Liver (tissue), 9 donors: ENCODE data around the gene ZMYND11. TPM values are rescaled to one million over a fixed set of nuclear protein-coding genes. Genes with fewer than 3 reads are reported as not detected.

Experiments used
- DNase-seq: peaks from one replicate; pipeline ENCODE4 v3.0.0-alpha.2; 2017; ENCODE audit warnings: low spot score
- H3K27ac ChIP-seq, 2 donors: one replicate each; pipeline ENCODE4 v1.7.0; 2013; ENCODE audit warnings: inconsistent platforms in 2 of 2, low read length in 2 of 2, control low read depth in 1 of 2, low read depth in 1 of 2, mild to moderate bottlenecking in 1 of 2
- H3K27me3 ChIP-seq, 4 donors: one replicate each; pipeline versions ENCODE4 v1.6.1 to v1.7.0; 2013; ENCODE audit warnings: low read length in 3 of 4, inconsistent platforms in 1 of 4, mild to moderate bottlenecking in 1 of 4, moderate library complexity in 1 of 4; ENCODE audit not compliant: control insufficient read depth in 4 of 4, insufficient read depth in 4 of 4
- H3K36me3 ChIP-seq, 4 donors: one replicate each; pipeline versions ENCODE4 v1.6.1 to v1.7.0; 2013; ENCODE audit warnings: low read length in 3 of 4, mild to moderate bottlenecking in 3 of 4, low read depth in 1 of 4, moderate library complexity in 1 of 4; ENCODE audit not compliant: control insufficient read depth in 4 of 4, insufficient read depth in 3 of 4
- H3K4me1 ChIP-seq, 4 donors: one replicate each; pipeline versions ENCODE4 v1.6.1 to v1.7.0; 2013; ENCODE audit warnings: low read length in 3 of 4, mild to moderate bottlenecking in 3 of 4, moderate library complexity in 1 of 4; ENCODE audit not compliant: control insufficient read depth in 4 of 4, insufficient read depth in 4 of 4
- H3K4me3 ChIP-seq, 3 donors: one replicate each; pipeline versions ENCODE4 v1.6.1 to v1.7.0; 2013; ENCODE audit warnings: low read length in 3 of 3, control low read depth in 1 of 3, low read depth in 1 of 3, mild to moderate bottlenecking in 1 of 3
- H3K9ac ChIP-seq, 2 donors: one replicate each; pipeline ENCODE4 v1.7.0; 2013; ENCODE audit warnings: low read length in 2 of 2, mild to moderate bottlenecking in 2 of 2, moderate library complexity in 2 of 2, control low read depth in 1 of 2, low read depth in 1 of 2
- H3K9me3 ChIP-seq, 4 donors: one replicate each; pipeline versions ENCODE4 v1.6.1 to v1.7.0; 2013; ENCODE audit warnings: low read length in 3 of 4; ENCODE audit not compliant: control insufficient read depth in 4 of 4
- EGR1 ChIP-seq, 2 donors: IDR thresholded peaks; 2 replicates each; pipeline ENCODE4 v1.6.1; 2016 to 2018; ENCODE audit warnings: antibody characterized with exemption in 2 of 2, low read depth in 2 of 2
- GABPA ChIP-seq, 2 donors: IDR thresholded peaks in 1 of 2; conservative IDR thresholded peaks in 1 of 2; 2 replicates each; pipeline ENCODE4 v1.6.1; 2016; ENCODE audit warnings: antibody characterized with exemption in 2 of 2, mild to moderate bottlenecking in 1 of 2, moderate library complexity in 1 of 2
- HNF4A ChIP-seq, 2 donors: conservative IDR thresholded peaks; 2 replicates each; pipeline ENCODE4 v1.6.1; 2016; ENCODE audit warnings: antibody characterized with exemption in 2 of 2, mild to moderate bottlenecking in 2 of 2
- JUND ChIP-seq, 2 donors: IDR thresholded peaks; 2 replicates each; pipeline ENCODE4 v1.6.1; 2016; ENCODE audit warnings: antibody characterized with exemption in 2 of 2
- RAD21 ChIP-seq, 2 donors: IDR thresholded peaks; 2 replicates each; pipeline ENCODE4 v1.6.1; 2016; ENCODE audit warnings: antibody characterized with exemption in 2 of 2, mild to moderate bottlenecking in 2 of 2
- RXRA ChIP-seq, 2 donors: IDR thresholded peaks; 2 replicates each; pipeline ENCODE4 v1.6.1; 2017 to 2018; ENCODE audit warnings: antibody characterized with exemption in 2 of 2, mild to moderate bottlenecking in 1 of 2
- YY1 ChIP-seq: IDR thresholded peaks from 2 replicates; pipeline ENCODE4 v1.6.1; 2016; ENCODE audit warnings: antibody characterized with exemption, mild to moderate bottlenecking
- WGBS: extraction: QIAGEN DNeasy Blood & Tissue Kit; methylation state at CpG from one replicate; pipeline ENCODE4 v1.1.7; 2013; 5-methylcytosine and 5-hydroxymethylcytosine counted together
- polyA plus RNA-seq, 2 donors: library from polyadenylated mRNA; stranded (reverse) in 1 of 2; unstranded in 1 of 2; fragments of 200-250 nt in 1 of 2; fragments of >200 nt in 1 of 2; fragmentation: Nextera tagmentation in 1 of 2; extraction: Ambion mirVana in 1 of 2; gene quantifications; one replicate each; pipeline versions ENCODE4 v1.2.1 to v1.2.3, GENCODE V29; 2013 to 2015
- total RNA-seq, 2 donors: library from RNA; depleted of rRNA; stranded (reverse); fragments of >200 nt; gene quantifications; one replicate each; pipeline ENCODE4 v1.2.3, GENCODE V29; 2014
- TF ChIP-seq, protein P1 (sequence below): IDR thresholded peaks from 2 replicates; pipeline ENCODE4 v1.6.1; 2016; ENCODE audit warnings: antibody characterized with exemption, mild to moderate bottlenecking
- TF ChIP-seq, protein P2 (sequence below): IDR thresholded peaks from 2 replicates; pipeline ENCODE4 v1.6.1; 2016; ENCODE audit warnings: antibody characterized with exemption
- TF ChIP-seq, protein P3 (sequence below): IDR thresholded peaks from 2 replicates; pipeline ENCODE4 v1.6.1; 2016; ENCODE audit warnings: antibody characterized with exemption
- TF ChIP-seq, protein P4 (sequence below): IDR thresholded peaks from 2 replicates; pipeline ENCODE4 v1.6.1; 2016; ENCODE audit warnings: antibody characterized with exemption
- donor health status: healthy.
- donor health status: healthy.
- donor health status: healthy.
- donor health status: healthy.
- donor health status: healthy.

ZMYND11 gene
- total and polyA plus RNA-seq, 4 donors: 13.2 to 34.3 (median 16.9) TPM

DNA sequence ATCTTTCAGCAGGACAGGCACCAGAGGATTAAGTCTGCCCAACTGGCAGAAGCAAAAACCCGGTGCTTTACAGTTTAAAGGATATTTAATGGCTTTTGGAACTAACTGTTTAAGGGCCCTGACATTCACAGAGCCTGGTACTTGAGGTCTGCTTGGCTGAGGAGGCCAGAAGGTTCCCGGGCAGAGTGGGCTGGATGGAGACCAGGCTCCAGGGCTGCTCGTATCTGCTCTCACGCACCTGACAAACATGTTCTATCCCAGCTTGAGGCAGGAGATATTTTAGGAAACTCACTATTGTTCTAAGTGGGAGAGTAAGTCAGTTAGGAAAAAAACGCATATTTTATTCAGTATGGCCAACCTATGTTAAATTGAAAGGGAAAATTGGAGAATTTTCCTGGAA is 143.5 kb downstream of the ZMYND11 start (continued):
- TF ChIP-seq, protein P1, sequence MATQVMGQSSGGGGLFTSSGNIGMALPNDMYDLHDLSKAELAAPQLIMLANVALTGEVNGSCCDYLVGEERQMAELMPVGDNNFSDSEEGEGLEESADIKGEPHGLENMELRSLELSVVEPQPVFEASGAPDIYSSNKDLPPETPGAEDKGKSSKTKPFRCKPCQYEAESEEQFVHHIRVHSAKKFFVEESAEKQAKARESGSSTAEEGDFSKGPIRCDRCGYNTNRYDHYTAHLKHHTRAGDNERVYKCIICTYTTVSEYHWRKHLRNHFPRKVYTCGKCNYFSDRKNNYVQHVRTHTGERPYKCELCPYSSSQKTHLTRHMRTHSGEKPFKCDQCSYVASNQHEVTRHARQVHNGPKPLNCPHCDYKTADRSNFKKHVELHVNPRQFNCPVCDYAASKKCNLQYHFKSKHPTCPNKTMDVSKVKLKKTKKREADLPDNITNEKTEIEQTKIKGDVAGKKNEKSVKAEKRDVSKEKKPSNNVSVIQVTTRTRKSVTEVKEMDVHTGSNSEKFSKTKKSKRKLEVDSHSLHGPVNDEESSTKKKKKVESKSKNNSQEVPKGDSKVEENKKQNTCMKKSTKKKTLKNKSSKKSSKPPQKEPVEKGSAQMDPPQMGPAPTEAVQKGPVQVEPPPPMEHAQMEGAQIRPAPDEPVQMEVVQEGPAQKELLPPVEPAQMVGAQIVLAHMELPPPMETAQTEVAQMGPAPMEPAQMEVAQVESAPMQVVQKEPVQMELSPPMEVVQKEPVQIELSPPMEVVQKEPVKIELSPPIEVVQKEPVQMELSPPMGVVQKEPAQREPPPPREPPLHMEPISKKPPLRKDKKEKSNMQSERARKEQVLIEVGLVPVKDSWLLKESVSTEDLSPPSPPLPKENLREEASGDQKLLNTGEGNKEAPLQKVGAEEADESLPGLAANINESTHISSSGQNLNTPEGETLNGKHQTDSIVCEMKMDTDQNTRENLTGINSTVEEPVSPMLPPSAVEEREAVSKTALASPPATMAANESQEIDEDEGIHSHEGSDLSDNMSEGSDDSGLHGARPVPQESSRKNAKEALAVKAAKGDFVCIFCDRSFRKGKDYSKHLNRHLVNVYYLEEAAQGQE: no peak
- no peak for TF ChIP-seq RXRA (IDR thresholded peaks at IDR 0.05)
- no peak for TF ChIP-seq EGR1 (IDR thresholded peaks at IDR 0.05; ENCODE audit: low read depth in 2 of 2)
- no peak for TF ChIP-seq GABPA (IDR thresholded peaks at IDR 0.05 in 1 of 2, conservative IDR thresholded peaks at IDR 0.05 in 1 of 2)
- TF ChIP-seq, protein P2, sequence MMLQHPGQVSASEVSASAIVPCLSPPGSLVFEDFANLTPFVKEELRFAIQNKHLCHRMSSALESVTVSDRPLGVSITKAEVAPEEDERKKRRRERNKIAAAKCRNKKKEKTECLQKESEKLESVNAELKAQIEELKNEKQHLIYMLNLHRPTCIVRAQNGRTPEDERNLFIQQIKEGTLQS: no peak

DNA sequence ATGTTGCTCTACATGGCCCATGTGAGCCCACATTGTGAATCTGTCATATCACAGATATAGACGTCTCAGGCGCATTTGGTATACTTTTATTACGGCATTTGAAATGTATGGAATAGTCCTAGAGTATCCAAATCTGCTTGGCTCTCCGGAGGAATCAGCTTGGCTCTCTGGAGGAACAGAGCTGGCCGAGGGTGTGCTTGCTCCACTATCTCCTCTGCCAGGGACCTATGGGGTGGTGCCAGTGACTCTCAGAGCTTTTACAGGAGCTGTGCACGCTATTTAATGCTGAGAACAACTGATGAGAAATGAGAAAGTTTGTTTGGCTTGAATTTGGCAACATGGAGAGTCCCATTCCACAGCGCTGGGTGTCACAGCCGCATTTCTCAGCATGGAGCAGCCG is 144.0 kb downstream of the ZMYND11 start:
- Histone ChIP-seq H3K36me3 (peaks cover 4 to 76% (median 36%) of the 10 kb centered on the region in 4 donors), H3K27ac (no peak overlapping the region), H3K27me3 (no peaks in the 10 kb centered on the region), H3K4me3 (no peak overlapping the region), H3K9me3 (no peaks in the 10 kb centered on the region), H3K4me1 (no peaks in the 10 kb centered on the region), H3K9ac (no peak overlapping the region)
- no peak for DNase-seq
- 97% methylated on average over 9 of the region's 9 CpGs for WGBS
- TF ChIP-seq, protein P2: no peak
- TF ChIP-seq HNF4A (conservative IDR thresholded peaks at IDR 0.05): no peak
- TF ChIP-seq YY1: no peak
- no peak for TF ChIP-seq GABPA (IDR thresholded peaks at IDR 0.05 in 1 of 2, conservative IDR thresholded peaks at IDR 0.05 in 1 of 2)
- no peak for TF ChIP-seq JUND (IDR thresholded peaks at IDR 0.05)
- TF ChIP-seq, protein P3, sequence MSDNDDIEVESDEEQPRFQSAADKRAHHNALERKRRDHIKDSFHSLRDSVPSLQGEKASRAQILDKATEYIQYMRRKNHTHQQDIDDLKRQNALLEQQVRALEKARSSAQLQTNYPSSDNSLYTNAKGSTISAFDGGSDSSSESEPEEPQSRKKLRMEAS: no peak
- TF ChIP-seq, protein P1: no peak

DNA sequence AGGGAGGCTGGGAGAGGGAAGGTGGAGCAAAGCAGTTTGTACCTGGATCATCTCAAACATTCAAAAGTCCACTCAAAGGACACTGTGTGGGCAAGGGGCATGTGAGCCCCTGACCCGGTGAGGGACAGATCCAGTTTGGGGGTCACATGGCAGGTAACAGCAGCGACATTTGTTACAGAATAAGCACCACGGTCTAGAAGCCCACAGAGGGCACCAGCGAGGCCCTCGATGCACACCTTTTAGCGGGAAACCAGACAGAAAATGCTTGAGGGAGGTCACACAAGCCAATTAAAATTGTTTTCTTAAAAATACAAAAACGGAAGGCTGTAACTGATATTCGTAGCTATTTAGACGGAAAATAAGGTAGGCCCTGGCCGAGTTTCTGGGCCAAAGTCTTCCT is 144.4 kb downstream of the ZMYND11 start:
- 93% methylated on average over 10 of the region's 10 CpGs for WGBS
- TF ChIP-seq RAD21 (IDR thresholded peaks at IDR 0.05): peak in 1 of 2 donors; percentile 3
- TF ChIP-seq, protein P4, sequence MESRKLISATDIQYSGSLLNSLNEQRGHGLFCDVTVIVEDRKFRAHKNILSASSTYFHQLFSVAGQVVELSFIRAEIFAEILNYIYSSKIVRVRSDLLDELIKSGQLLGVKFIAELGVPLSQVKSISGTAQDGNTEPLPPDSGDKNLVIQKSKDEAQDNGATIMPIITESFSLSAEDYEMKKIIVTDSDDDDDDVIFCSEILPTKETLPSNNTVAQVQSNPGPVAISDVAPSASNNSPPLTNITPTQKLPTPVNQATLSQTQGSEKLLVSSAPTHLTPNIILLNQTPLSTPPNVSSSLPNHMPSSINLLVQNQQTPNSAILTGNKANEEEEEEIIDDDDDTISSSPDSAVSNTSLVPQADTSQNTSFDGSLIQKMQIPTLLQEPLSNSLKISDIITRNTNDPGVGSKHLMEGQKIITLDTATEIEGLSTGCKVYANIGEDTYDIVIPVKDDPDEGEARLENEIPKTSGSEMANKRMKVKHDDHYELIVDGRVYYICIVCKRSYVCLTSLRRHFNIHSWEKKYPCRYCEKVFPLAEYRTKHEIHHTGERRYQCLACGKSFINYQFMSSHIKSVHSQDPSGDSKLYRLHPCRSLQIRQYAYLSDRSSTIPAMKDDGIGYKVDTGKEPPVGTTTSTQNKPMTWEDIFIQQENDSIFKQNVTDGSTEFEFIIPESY: no peak
- no peak for TF ChIP-seq GABPA (IDR thresholded peaks at IDR 0.05 in 1 of 2, conservative IDR thresholded peaks at IDR 0.05 in 1 of 2)
- TF ChIP-seq YY1: no peak

More for the DNA sequence above, 144.4 kb downstream of the ZMYND11 start:
- H3K36me3 ChIP-seq: peaks cover 4 to 80% (median 39%) of the 10 kb centered on the region in 4 donors
- no peak for DNase-seq
- no peaks in the 10 kb centered on the region for H3K27me3 ChIP-seq
- no peaks in the 10 kb centered on the region for H3K4me1 ChIP-seq
- no peaks in the 10 kb centered on the region for H3K9me3 ChIP-seq
- no peak overlapping the region for H3K9ac ChIP-seq
- H3K4me3 ChIP-seq: no peak overlapping the region
- no peak overlapping the region for H3K27ac ChIP-seq
